Measurements from ENCODE around the gene CPVL. TPM values are rescaled to one million over a fixed set of nuclear protein-coding genes. Genes with fewer than 3 reads are reported as not detected.

The CPVL gene
- total and polyA plus RNA-seq, 2 of the 8 experiments (the other 6 are each of a cell fraction or from before 2014, with no cell fraction given), result 40.0 to 55.0 TPM

DNA sequence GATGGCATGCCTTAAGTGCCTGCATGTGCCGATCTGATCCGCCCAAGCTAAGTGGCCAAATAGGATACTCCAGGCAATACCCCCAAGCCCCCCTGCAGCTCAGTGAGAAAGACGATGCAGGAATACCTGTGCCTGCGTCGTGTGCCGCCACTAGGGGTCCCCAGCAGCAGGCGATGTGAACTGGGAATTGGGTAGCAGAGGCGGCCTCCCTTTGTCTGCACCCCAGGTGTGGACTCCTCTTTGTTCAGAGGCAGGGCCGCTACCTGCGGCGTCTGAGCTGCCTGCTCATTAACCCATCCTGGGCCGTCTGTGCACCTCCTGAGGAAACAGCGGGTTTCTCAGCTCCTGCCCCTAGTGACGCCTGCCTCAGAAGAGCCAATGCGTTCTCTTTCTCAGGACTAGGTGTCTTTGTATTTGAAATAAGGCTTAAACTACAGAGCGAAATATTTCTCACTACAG is 43.4 kb upstream of the CPVL start (continued):
- no peak for TF ChIP-seq TAF7 (optimal IDR thresholded peaks at IDR 0.05; ENCODE audit: borderline replicate concordance, low read depth, low read length)
- peak; percentile 45; the same call in 1 of the 2 replicates for TF ChIP-seq JUND (IDR thresholded peaks at IDR 0.05; ENCODE audit: low read length)
- TF ChIP-seq EP300 (IDR thresholded peaks at IDR 0.05; ENCODE audit: borderline replicate concordance in 1 of 2, low read depth in 2 of 2, low read length in 2 of 2), result peak; percentile 35 to 85; a peak in 2 of 3 replicates
- TF ChIP-seq ASH2L (IDR thresholded peaks at IDR 0.05; ENCODE audit: low read length), result no peak
- TF ChIP-seq SAP30 (IDR thresholded peaks at IDR 0.05; ENCODE audit: insufficient read depth, insufficient replicate concordance, low read length), result no peak
- TF ChIP-seq SP2 (IDR thresholded peaks at IDR 0.05; ENCODE audit: low read length), result no peak
- no peak for TF ChIP-seq SIX5 (IDR thresholded peaks at IDR 0.05; ENCODE audit: low read depth, low read length)
- peak; percentile 78; the same call in 1 of the 2 replicates for TF ChIP-seq SP1 (IDR thresholded peaks at IDR 0.05; ENCODE audit: low read depth, low read length)
- peak; percentile 87 to 96 for TF ChIP-seq HDAC2 (IDR thresholded peaks at IDR 0.05; ENCODE audit: borderline replicate concordance in 1 of 2, low read depth in 2 of 2, low read length in 2 of 2)
- TF ChIP-seq RNF2 (IDR thresholded peaks at IDR 0.05; ENCODE audit: borderline replicate concordance, low read depth, low read length, missing control alignments, poor library complexity, severe bottlenecking), result no peak
- TF ChIP-seq TEAD4 (IDR thresholded peaks at IDR 0.05; ENCODE audit: low read depth, low read length), result peak; percentile 88
- TF ChIP-seq MAFK (IDR thresholded peaks at IDR 0.05; ENCODE audit: low read depth, low read length), result no peak
- TF ChIP-seq, protein P1, sequence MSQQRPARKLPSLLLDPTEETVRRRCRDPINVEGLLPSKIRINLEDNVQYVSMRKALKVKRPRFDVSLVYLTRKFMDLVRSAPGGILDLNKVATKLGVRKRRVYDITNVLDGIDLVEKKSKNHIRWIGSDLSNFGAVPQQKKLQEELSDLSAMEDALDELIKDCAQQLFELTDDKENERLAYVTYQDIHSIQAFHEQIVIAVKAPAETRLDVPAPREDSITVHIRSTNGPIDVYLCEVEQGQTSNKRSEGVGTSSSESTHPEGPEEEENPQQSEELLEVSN (IDR thresholded peaks at IDR 0.05), result peak; percentile 29; the same call in 1 of the 2 replicates
- TF ChIP-seq SIN3A (conservative IDR thresholded peaks at IDR 0.05 in 1 of 2, IDR thresholded peaks at IDR 0.05 in 1 of 2; ENCODE audit: low read depth in 1 of 2, low read length in 2 of 2), result peak in 1 of 2 experiments; percentile 52; a peak in 1 of 4 replicates

Measured in H1 (cell line).